ENCODE results near the gene TFPT. TPM values are rescaled to one million over a fixed set of nuclear protein-coding genes. Genes with fewer than 3 reads are reported as not detected.

TFPT gene
- total and polyA plus RNA-seq, 2 of the 13 experiments (the other 11 are each of a cell fraction or from before 2014, with no cell fraction given), result 8.4 to 10.7 TPM

DNA sequence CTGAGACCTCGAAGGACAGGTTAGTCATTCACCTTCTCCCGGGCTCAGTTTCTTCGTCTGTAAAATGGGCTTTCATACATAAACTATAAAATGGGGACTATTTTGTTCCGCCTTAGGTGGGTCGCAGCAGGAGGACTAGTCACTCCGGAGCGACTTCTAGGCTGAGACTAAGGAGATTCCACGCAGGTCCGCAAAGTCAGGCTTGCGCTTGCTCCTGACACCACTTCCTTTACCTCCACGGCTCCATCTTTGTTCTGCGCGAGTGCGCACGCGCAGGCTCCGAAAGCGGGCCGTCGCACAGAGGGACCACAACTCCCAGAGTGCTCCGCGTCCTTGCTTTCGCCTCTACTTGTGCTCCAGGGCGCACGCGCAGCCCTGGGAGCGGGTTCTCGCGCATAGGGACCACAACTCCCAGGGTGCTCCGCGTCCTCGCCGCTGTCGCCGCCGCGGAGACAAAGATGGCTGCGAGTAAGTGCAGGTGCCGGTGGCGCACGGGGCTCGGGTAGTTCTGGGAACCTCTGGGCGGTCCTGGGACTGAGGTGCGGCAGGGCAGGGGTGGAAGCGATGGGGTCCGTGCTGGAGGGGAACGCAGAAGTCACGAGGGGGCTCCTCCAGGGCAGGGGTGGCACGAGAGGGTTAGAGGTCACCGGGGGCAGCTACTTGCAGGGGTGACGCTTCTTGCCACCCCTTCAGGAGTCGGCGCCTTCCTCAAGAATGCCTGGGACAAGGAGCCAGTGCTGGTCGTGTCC, 12.9 kb downstream of the TFPT start, which contains the start of gene NDUFA3 (continued):
- no peak for TF ChIP-seq GTF3A (CRISPR knock-in tag; conservative IDR thresholded peaks at IDR 0.05)
- TF ChIP-seq, protein P1, sequence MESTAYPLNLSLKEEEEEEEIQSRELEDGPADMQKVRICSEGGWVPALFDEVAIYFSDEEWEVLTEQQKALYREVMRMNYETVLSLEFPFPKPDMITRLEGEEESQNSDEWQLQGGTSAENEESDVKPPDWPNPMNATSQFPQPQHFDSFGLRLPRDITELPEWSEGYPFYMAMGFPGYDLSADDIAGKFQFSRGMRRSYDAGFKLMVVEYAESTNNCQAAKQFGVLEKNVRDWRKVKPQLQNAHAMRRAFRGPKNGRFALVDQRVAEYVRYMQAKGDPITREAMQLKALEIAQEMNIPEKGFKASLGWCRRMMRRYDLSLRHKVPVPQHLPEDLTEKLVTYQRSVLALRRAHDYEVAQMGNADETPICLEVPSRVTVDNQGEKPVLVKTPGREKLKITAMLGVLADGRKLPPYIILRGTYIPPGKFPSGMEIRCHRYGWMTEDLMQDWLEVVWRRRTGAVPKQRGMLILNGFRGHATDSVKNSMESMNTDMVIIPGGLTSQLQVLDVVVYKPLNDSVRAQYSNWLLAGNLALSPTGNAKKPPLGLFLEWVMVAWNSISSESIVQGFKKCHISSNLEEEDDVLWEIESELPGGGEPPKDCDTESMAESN (CRISPR knock-in tag; conservative IDR thresholded peaks at IDR 0.05), result peak; percentile 88
- TF ChIP-seq, protein P2, sequence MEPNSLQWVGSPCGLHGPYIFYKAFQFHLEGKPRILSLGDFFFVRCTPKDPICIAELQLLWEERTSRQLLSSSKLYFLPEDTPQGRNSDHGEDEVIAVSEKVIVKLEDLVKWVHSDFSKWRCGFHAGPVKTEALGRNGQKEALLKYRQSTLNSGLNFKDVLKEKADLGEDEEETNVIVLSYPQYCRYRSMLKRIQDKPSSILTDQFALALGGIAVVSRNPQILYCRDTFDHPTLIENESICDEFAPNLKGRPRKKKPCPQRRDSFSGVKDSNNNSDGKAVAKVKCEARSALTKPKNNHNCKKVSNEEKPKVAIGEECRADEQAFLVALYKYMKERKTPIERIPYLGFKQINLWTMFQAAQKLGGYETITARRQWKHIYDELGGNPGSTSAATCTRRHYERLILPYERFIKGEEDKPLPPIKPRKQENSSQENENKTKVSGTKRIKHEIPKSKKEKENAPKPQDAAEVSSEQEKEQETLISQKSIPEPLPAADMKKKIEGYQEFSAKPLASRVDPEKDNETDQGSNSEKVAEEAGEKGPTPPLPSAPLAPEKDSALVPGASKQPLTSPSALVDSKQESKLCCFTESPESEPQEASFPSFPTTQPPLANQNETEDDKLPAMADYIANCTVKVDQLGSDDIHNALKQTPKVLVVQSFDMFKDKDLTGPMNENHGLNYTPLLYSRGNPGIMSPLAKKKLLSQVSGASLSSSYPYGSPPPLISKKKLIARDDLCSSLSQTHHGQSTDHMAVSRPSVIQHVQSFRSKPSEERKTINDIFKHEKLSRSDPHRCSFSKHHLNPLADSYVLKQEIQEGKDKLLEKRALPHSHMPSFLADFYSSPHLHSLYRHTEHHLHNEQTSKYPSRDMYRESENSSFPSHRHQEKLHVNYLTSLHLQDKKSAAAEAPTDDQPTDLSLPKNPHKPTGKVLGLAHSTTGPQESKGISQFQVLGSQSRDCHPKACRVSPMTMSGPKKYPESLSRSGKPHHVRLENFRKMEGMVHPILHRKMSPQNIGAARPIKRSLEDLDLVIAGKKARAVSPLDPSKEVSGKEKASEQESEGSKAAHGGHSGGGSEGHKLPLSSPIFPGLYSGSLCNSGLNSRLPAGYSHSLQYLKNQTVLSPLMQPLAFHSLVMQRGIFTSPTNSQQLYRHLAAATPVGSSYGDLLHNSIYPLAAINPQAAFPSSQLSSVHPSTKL (CRISPR knock-in tag; IDR thresholded peaks at IDR 0.05), result no peak
- 0 out of 2 replicates have a peak, but pooled peaks have one; percentile 69 for TF ChIP-seq ZNF230 (CRISPR knock-in tag; IDR thresholded peaks at IDR 0.05)
- TF ChIP-seq, protein P3, sequence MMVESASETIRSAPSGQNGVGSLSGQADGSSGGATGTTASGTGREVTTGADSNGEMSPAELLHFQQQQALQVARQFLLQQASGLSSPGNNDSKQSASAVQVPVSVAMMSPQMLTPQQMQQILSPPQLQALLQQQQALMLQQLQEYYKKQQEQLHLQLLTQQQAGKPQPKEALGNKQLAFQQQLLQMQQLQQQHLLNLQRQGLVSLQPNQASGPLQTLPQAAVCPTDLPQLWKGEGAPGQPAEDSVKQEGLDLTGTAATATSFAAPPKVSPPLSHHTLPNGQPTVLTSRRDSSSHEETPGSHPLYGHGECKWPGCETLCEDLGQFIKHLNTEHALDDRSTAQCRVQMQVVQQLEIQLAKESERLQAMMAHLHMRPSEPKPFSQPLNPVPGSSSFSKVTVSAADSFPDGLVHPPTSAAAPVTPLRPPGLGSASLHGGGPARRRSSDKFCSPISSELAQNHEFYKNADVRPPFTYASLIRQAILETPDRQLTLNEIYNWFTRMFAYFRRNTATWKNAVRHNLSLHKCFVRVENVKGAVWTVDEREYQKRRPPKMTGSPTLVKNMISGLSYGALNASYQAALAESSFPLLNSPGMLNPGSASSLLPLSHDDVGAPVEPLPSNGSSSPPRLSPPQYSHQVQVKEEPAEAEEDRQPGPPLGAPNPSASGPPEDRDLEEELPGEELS (CRISPR knock-in tag; IDR thresholded peaks at IDR 0.05), result no peak; the same call in 1 of the 2 replicates
- no peak; the same call in 1 of the 2 replicates for TF ChIP-seq CBX5 (CRISPR knock-in tag; IDR thresholded peaks at IDR 0.05; ENCODE audit: borderline replicate concordance)
- TF ChIP-seq NR2F6 (IDR thresholded peaks at IDR 0.05), result peak; percentile 24; the same call in 1 of the 2 replicates
- peak; percentile 64 for TF ChIP-seq NR2F6 (CRISPR knock-in tag; IDR thresholded peaks at IDR 0.05)
- TF ChIP-seq SP2 (CRISPR knock-in tag; IDR thresholded peaks at IDR 0.05), result peak; percentile 21; the same call in 1 of the 2 replicates
- TF ChIP-seq AHR (CRISPR knock-in tag; IDR thresholded peaks at IDR 0.05), result peak; percentile 58; the same call in 1 of the 2 replicates
- no peak for TF ChIP-seq HOXA9 (CRISPR knock-in tag; IDR thresholded peaks at IDR 0.05; ENCODE audit: borderline replicate concordance)
- TF ChIP-seq NCOA2 (CRISPR knock-in tag; IDR thresholded peaks at IDR 0.05), result 0 out of 2 replicates have a peak, but pooled peaks have one; percentile 26
- no peak for TF ChIP-seq SAFB2 (CRISPR knock-in tag; IDR thresholded peaks at IDR 0.05; ENCODE audit: borderline replicate concordance, low read depth)
- TF ChIP-seq, protein P4, sequence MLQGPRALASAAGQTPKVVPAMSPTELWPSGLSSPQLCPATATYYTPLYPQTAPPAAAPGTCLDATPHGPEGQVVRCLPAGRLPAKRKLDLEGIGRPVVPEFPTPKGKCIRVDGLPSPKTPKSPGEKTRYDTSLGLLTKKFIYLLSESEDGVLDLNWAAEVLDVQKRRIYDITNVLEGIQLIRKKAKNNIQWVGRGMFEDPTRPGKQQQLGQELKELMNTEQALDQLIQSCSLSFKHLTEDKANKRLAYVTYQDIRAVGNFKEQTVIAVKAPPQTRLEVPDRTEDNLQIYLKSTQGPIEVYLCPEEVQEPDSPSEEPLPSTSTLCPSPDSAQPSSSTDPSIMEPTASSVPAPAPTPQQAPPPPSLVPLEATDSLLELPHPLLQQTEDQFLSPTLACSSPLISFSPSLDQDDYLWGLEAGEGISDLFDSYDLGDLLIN (CRISPR knock-in tag; IDR thresholded peaks at IDR 0.05; ENCODE audit: borderline replicate concordance), result peak; percentile 13; the same call in 1 of the 2 replicates
- TF ChIP-seq, protein P5, sequence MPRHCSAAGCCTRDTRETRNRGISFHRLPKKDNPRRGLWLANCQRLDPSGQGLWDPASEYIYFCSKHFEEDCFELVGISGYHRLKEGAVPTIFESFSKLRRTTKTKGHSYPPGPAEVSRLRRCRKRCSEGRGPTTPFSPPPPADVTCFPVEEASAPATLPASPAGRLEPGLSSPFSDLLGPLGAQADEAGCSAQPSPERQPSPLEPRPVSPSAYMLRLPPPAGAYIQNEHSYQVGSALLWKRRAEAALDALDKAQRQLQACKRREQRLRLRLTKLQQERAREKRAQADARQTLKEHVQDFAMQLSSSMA (CRISPR knock-in tag; IDR thresholded peaks at IDR 0.05), result 0 out of 2 replicates have a peak, but pooled peaks have one; percentile 77
- no peak; the same call in 1 of the 2 replicates for TF ChIP-seq ZNF343 (CRISPR knock-in tag; IDR thresholded peaks at IDR 0.05)
- TF ChIP-seq ZNF678 (CRISPR knock-in tag; IDR thresholded peaks at IDR 0.05), result no peak
- TF ChIP-seq U2AF1 (optimal IDR thresholded peaks at IDR 0.05; ENCODE audit: low read depth, low read length), result no peak
- peak; percentile 98 for TF ChIP-seq ADNP (CRISPR knock-in tag; IDR thresholded peaks at IDR 0.05)
- no peak for TF ChIP-seq RARA (CRISPR knock-in tag; IDR thresholded peaks at IDR 0.05)
